ENCODE measurements around the gene TMED6. TPM values are rescaled to one million over a fixed set of nuclear protein-coding genes. Genes with fewer than 3 reads are reported as not detected.
A peak's percentile ranks its signal among the peaks of the same experiment; 100 is the strongest.

TMED6 gene
- total RNA-seq, 1 experiment from 2014 or later, result 0.91 TPM

DNA sequence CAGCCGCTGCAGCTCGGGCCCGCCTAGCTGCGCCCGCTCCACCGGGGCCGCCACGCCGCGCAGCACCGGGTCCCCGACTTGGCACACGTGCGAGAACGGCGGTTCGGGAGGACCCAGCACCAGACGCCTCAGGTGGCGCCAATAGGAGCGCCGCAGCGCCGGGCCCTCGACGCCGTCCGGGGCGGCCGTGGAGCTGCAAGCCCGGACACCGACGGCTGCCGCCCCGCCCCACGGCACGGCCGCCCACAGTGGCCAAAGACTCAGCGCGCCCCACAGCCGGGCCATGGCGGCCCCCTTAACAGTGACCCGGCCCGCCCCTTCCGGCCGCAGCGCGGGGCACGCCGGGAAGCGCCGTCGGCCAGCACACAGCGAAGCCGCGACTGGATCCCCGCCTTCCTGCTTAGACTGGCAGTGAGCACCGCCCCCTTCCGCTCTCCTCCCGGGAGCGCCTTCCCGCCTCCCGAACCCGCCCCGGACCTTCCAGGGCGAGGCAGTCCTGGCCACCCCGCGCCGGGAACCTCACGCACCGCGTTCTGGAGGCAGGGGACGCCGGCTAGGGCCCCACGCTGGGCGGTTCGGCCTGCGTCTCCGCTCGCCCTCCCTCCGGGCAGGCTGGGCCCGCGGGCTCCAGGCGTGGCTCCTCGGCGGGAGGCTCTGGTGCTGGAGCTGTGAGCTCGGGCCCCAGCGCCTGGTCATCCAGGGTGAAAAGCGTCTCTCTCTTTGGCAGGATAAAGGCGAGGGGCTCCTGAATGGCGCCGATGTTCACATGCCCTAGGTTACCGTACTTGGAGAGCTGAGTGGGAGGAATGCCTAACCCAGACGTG, 21.1 kb downstream of the TMED6 start, which contains the start of gene PDF:
Gene PDF (minus strand): TSS at position 303 of the 824 bp plus-strand sequence. CDS start 18 bp downstream, at position 285.
- no peaks in the 10 kb centered on the region for H3K9me2 ChIP-seq (ENCODE audit: insufficient read depth)
- H3K9ac ChIP-seq (ENCODE audit: low read length), result peak within 1 kb of the TSS; percentile 88
- DNase-seq (ENCODE audit: low read depth, low spot score) (peak; percentile 79), ATAC-seq (peak; percentile 92)
- CTCF ChIA-PET, result interaction anchor here (0.9 kb wide), 1 partner anchor 45 kb away, joined by 3 read pairs; no protein-coding TSS in a partner anchor
- peak within 1 kb of the TSS; percentile 87 for H3K27ac ChIP-seq (ENCODE audit: low read depth, low read length)
- peaks cover 18 to 33% of the 10 kb centered on the region in 2 experiments for H3K4me1 ChIP-seq (ENCODE audit: control insufficient read depth in 1 of 2, insufficient read depth in 2 of 2, low read length in 2 of 2)
- H3K4me2 ChIP-seq (ENCODE audit: low read length), result peak within 1 kb of the TSS; percentile 97
- peaks cover 77% of the 10 kb centered on the region for H3K79me2 ChIP-seq (ENCODE audit: insufficient read depth, low read length)
- intact Hi-C loops (cut with micrococcal nuclease), result no loop called here
- RAD21 ChIA-PET (ENCODE audit: low non-redundant PET in 1 of 2, low total read pairs in 2 of 2, uncharacterized antibody in 2 of 2, unreplicated experiment in 2 of 2), result no interaction called here
- peaks cover 30 to 65% of the 10 kb centered on the region in 2 experiments; a peak in 3 of 4 replicates for H3K36me3 ChIP-seq (ENCODE audit: control insufficient read depth in 1 of 2, insufficient read depth in 2 of 2, low read length in 2 of 2)
- no peaks in the 10 kb centered on the region for H3K27me3 ChIP-seq (ENCODE audit: insufficient read depth, low read length)
- peak within 1 kb of the TSS; percentile 87 to 88 for H3K4me3 ChIP-seq (replicated peaks in 1 of 2; ENCODE audit: low read depth in 1 of 2, low read length in 2 of 2)
- peak; percentile 49; the same call in 1 of the 2 replicates for TF ChIP-seq JUND (IDR thresholded peaks at IDR 0.05)
- TF ChIP-seq POLR2A (IDR thresholded peaks at IDR 0.05; ENCODE audit: borderline replicate concordance, extremely low read depth, insufficient read depth, insufficient read length), result peak; percentile 58
- TF ChIP-seq, protein P1, sequence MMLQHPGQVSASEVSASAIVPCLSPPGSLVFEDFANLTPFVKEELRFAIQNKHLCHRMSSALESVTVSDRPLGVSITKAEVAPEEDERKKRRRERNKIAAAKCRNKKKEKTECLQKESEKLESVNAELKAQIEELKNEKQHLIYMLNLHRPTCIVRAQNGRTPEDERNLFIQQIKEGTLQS (IDR thresholded peaks at IDR 0.05), result no peak
- peak; percentile 90 for TF ChIP-seq YY1 (IDR thresholded peaks at IDR 0.05; ENCODE audit: extremely low read depth, insufficient replicate concordance, low read depth, low read length)
- TF ChIP-seq, protein P2, sequence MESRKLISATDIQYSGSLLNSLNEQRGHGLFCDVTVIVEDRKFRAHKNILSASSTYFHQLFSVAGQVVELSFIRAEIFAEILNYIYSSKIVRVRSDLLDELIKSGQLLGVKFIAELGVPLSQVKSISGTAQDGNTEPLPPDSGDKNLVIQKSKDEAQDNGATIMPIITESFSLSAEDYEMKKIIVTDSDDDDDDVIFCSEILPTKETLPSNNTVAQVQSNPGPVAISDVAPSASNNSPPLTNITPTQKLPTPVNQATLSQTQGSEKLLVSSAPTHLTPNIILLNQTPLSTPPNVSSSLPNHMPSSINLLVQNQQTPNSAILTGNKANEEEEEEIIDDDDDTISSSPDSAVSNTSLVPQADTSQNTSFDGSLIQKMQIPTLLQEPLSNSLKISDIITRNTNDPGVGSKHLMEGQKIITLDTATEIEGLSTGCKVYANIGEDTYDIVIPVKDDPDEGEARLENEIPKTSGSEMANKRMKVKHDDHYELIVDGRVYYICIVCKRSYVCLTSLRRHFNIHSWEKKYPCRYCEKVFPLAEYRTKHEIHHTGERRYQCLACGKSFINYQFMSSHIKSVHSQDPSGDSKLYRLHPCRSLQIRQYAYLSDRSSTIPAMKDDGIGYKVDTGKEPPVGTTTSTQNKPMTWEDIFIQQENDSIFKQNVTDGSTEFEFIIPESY (IDR thresholded peaks at IDR 0.05; ENCODE audit: extremely low read depth, insufficient replicate concordance, low read length), result peak; percentile 60
- TF ChIP-seq, protein P3, sequence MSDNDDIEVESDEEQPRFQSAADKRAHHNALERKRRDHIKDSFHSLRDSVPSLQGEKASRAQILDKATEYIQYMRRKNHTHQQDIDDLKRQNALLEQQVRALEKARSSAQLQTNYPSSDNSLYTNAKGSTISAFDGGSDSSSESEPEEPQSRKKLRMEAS (IDR thresholded peaks at IDR 0.05), result peak; percentile 71
- peak; percentile 72 for TF ChIP-seq TCF7L2 (IDR thresholded peaks at IDR 0.05; ENCODE audit: borderline replicate concordance, extremely low read depth, insufficient read depth, insufficient read length)
- peak; percentile 65; the same call in 1 of the 2 replicates for TF ChIP-seq ZFX (IDR thresholded peaks at IDR 0.05)
- TF ChIP-seq SP1 (IDR thresholded peaks at IDR 0.05; ENCODE audit: low read depth), result peak; percentile 74
- peak; percentile 76 for TF ChIP-seq SIN3A (IDR thresholded peaks at IDR 0.05; ENCODE audit: low read depth)
- peak; percentile 69; the same call in 1 of the 2 replicates for TF ChIP-seq ELF1 (IDR thresholded peaks at IDR 0.05; ENCODE audit: borderline replicate concordance, low read depth)
- TF ChIP-seq RAD21 (IDR thresholded peaks at IDR 0.05; ENCODE audit: low read depth), result no peak
- no peak for TF ChIP-seq CEBPB (IDR thresholded peaks at IDR 0.05; ENCODE audit: low read depth)
- peak; percentile 39; the same call in 1 of the 2 replicates for TF ChIP-seq EGR1 (IDR thresholded peaks at IDR 0.05; ENCODE audit: low read depth)
- no peak for TF ChIP-seq ZNF274 (IDR thresholded peaks at IDR 0.05; ENCODE audit: low read depth, low read length)
- TF ChIP-seq CBX3 (IDR thresholded peaks at IDR 0.05; ENCODE audit: low read depth), result no peak
- TF ChIP-seq POLR2AphosphoS5 (IDR thresholded peaks at IDR 0.05; ENCODE audit: low read depth, low read length), result peak; percentile 90
- no peak within 1 kb of the TSS for H2AFZ ChIP-seq (ENCODE audit: low read depth, low read length, poor library complexity, severe bottlenecking)
- peaks cover 20% of the 10 kb centered on the region; the same call in 1 of the 2 replicates for H4K20me1 ChIP-seq (ENCODE audit: insufficient read depth)
- H3K9me3 ChIP-seq (ENCODE audit: control insufficient read depth in 1 of 2, insufficient read depth in 1 of 2, low read depth in 1 of 2, low read length in 2 of 2), result no peaks in the 10 kb centered on the region
- POLR2A ChIA-PET, result interaction anchor here (1.0 kb wide), 1 partner anchor 10 kb away, joined by 3 read pairs; no protein-coding TSS in a partner anchor
- BruUV-seq (replicated peaks), result TSS peak; percentile 71
